ENCODE measurements around the gene USP13.

- TF ChIP-seq CTCF (IDR thresholded peaks at IDR 0.05) (no peak), POLR2A (IDR thresholded peaks at IDR 0.05) (no peak)
Observed at GRCh38 chr3:179733797-179734196, 81.0 kb downstream of the USP13 start.

Data from Peyer's patch (tissue), 4 donors.